ENCODE data around the gene FUCA1. TPM values are rescaled to one million over a fixed set of nuclear protein-coding genes. Genes with fewer than 3 reads are reported as not detected.
A peak's percentile ranks its signal among the peaks of the same experiment; 100 is the strongest.

The FUCA1 gene
- polyA plus RNA-seq, 1 donor from 2014 or later, result 38.5 TPM

DNA sequence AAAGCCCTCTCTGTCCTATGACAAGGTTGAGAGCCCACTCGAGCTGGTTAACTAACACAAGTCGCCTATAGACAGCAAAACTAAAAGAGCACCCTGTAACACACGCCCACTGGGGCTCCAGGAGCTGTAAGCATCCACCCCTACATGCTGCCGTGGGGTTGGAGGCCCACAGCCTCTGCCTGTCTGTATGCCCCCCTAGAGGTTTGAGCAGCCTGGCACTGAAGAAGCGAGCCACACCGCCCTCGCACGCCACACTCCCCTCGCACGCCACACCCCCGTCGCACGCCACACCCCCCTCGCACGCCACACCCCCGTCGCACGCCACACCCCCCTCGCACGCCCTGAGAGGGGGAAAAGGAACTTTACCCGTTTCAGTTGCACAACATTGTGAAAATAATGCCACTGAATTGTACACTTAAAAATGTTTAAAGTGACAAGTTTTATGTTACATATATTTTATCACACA lies 29.7 kb downstream of the FUCA1 start:
- no peak overlapping the region for H3K27ac ChIP-seq (ENCODE audit: low read length)
- H3F3A ChIP-seq (ENCODE audit: insufficient read depth, low read length, poor library complexity, severe bottlenecking), result no peaks in the 10 kb centered on the region
- H3K9ac ChIP-seq (ENCODE audit: low read length), result no peak overlapping the region
- no peak overlapping the region for H3K4me2 ChIP-seq (ENCODE audit: low read length)
- H3K9me2 ChIP-seq (ENCODE audit: insufficient read depth, low read length), result no peaks in the 10 kb centered on the region
- H3K36me3 ChIP-seq (ENCODE audit: insufficient read depth, low read length), result no peaks in the 10 kb centered on the region
- no peaks in the 10 kb centered on the region for H3K9me3 ChIP-seq (ENCODE audit: low read length)
- peak overlapping the region; percentile 44 for H3K4me3 ChIP-seq (ENCODE audit: low read length)
- TF ChIP-seq EP300 (conservative IDR thresholded peaks at IDR 0.05; ENCODE audit: poor library complexity, severe bottlenecking) (no peak), TAF1 (IDR thresholded peaks at IDR 0.05; ENCODE audit: low read depth) (no peak), POLR2AphosphoS5 (IDR thresholded peaks at IDR 0.05) (no peak), SMC3 (conservative IDR thresholded peaks at IDR 0.05; ENCODE audit: poor library complexity) (no peak), RAD21 (conservative IDR thresholded peaks at IDR 0.05) (no peak), MXI1 (conservative IDR thresholded peaks at IDR 0.05; ENCODE audit: poor library complexity, severe bottlenecking) (no peak), EZH2 (IDR thresholded peaks at IDR 0.05; ENCODE audit: borderline replicate concordance, insufficient read depth, low read length, poor library complexity, severe bottlenecking) (no peak)
- TF ChIP-seq, protein P1, sequence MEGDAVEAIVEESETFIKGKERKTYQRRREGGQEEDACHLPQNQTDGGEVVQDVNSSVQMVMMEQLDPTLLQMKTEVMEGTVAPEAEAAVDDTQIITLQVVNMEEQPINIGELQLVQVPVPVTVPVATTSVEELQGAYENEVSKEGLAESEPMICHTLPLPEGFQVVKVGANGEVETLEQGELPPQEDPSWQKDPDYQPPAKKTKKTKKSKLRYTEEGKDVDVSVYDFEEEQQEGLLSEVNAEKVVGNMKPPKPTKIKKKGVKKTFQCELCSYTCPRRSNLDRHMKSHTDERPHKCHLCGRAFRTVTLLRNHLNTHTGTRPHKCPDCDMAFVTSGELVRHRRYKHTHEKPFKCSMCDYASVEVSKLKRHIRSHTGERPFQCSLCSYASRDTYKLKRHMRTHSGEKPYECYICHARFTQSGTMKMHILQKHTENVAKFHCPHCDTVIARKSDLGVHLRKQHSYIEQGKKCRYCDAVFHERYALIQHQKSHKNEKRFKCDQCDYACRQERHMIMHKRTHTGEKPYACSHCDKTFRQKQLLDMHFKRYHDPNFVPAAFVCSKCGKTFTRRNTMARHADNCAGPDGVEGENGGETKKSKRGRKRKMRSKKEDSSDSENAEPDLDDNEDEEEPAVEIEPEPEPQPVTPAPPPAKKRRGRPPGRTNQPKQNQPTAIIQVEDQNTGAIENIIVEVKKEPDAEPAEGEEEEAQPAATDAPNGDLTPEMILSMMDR (IDR thresholded peaks at IDR 0.05; ENCODE audit: poor library complexity, severe bottlenecking), result no peak
- TF ChIP-seq, protein P2, sequence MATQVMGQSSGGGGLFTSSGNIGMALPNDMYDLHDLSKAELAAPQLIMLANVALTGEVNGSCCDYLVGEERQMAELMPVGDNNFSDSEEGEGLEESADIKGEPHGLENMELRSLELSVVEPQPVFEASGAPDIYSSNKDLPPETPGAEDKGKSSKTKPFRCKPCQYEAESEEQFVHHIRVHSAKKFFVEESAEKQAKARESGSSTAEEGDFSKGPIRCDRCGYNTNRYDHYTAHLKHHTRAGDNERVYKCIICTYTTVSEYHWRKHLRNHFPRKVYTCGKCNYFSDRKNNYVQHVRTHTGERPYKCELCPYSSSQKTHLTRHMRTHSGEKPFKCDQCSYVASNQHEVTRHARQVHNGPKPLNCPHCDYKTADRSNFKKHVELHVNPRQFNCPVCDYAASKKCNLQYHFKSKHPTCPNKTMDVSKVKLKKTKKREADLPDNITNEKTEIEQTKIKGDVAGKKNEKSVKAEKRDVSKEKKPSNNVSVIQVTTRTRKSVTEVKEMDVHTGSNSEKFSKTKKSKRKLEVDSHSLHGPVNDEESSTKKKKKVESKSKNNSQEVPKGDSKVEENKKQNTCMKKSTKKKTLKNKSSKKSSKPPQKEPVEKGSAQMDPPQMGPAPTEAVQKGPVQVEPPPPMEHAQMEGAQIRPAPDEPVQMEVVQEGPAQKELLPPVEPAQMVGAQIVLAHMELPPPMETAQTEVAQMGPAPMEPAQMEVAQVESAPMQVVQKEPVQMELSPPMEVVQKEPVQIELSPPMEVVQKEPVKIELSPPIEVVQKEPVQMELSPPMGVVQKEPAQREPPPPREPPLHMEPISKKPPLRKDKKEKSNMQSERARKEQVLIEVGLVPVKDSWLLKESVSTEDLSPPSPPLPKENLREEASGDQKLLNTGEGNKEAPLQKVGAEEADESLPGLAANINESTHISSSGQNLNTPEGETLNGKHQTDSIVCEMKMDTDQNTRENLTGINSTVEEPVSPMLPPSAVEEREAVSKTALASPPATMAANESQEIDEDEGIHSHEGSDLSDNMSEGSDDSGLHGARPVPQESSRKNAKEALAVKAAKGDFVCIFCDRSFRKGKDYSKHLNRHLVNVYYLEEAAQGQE (IDR thresholded peaks at IDR 0.05; ENCODE audit: borderline replicate concordance), result no peak
- no peak overlapping the region for H2AFZ ChIP-seq (ENCODE audit: low read depth, low read length)
- no peaks in the 10 kb centered on the region for H3K79me2 ChIP-seq (replicated peaks; ENCODE audit: insufficient read depth, low read length)
- peaks cover 23% of the 10 kb centered on the region for H3K27me3 ChIP-seq (ENCODE audit: insufficient read depth, low read depth, low read length)
- H4K20me1 ChIP-seq (ENCODE audit: insufficient read depth), result no peaks in the 10 kb centered on the region

DNA sequence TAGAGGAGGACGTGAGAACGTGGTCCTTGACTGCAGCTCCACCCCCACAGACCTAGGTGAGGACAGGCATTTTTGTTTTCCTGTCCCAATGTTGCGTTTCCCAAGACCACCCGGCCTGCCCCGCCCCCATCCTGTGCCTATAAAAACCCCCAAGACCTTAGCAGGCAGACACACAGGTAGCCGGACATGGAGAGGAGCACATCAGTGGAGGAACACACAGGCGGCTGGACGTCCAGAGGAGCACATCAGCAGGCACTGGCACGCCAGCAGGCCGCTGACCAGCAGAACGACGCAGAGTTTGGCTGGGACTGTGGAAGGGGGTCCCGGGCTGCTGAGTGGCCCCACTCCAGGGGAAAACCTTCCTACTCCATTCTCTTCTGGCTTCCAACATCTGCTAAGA lies 30.2 kb downstream of the FUCA1 start:
- Histone ChIP-seq H3K79me2 (replicated peaks; ENCODE audit: insufficient read depth, low read length) (no peaks in the 10 kb centered on the region), H3K9me3 (ENCODE audit: low read length) (no peaks in the 10 kb centered on the region), H3K27ac (ENCODE audit: low read length) (no peak overlapping the region), H3K9ac (ENCODE audit: low read length) (no peak overlapping the region), H3K27me3 (ENCODE audit: insufficient read depth, low read depth, low read length) (peaks cover 23% of the 10 kb centered on the region), H3K4me2 (ENCODE audit: low read length) (no peak overlapping the region), H3K9me2 (ENCODE audit: insufficient read depth, low read length) (no peaks in the 10 kb centered on the region), H3F3A (ENCODE audit: insufficient read depth, low read length, poor library complexity, severe bottlenecking) (no peaks in the 10 kb centered on the region), H4K20me1 (ENCODE audit: insufficient read depth) (no peaks in the 10 kb centered on the region), H3K36me3 (ENCODE audit: insufficient read depth, low read length) (no peaks in the 10 kb centered on the region), H2AFZ (ENCODE audit: low read depth, low read length) (no peak overlapping the region), H3K4me3 (ENCODE audit: low read length) (peak overlapping the region; percentile 44)
- TF ChIP-seq, protein P1 (IDR thresholded peaks at IDR 0.05; ENCODE audit: poor library complexity, severe bottlenecking), result no peak
- TF ChIP-seq TAF1 (IDR thresholded peaks at IDR 0.05; ENCODE audit: low read depth) (no peak), SMC3 (conservative IDR thresholded peaks at IDR 0.05; ENCODE audit: poor library complexity) (no peak), EZH2 (IDR thresholded peaks at IDR 0.05; ENCODE audit: borderline replicate concordance, insufficient read depth, low read length, poor library complexity, severe bottlenecking) (no peak), EP300 (conservative IDR thresholded peaks at IDR 0.05; ENCODE audit: poor library complexity, severe bottlenecking) (no peak), POLR2AphosphoS5 (IDR thresholded peaks at IDR 0.05) (no peak), MXI1 (conservative IDR thresholded peaks at IDR 0.05; ENCODE audit: poor library complexity, severe bottlenecking) (no peak), RAD21 (conservative IDR thresholded peaks at IDR 0.05) (no peak)
- TF ChIP-seq, protein P2 (IDR thresholded peaks at IDR 0.05; ENCODE audit: borderline replicate concordance), result no peak
